Activated T-helper 1 cell treated with anti-CD3 and anti-CD28 coated beads, Interleukin-2, amount 50 U/mL, for 16 hours (primary cell): ENCODE data around the gene ATIC.
"Not testable (repeated sequence)": the region's sequence is repeated elsewhere in the genome, so short reads cannot be mapped to it uniquely, and the experiment has no call there.

Experiments used
- DNase-seq, 2 donors: peaks; one replicate each; pipeline ENCODE4 v3.0.0-alpha.2; 2020; ENCODE audit warnings: low read depth in 1 of 2, low spot score in 1 of 2

Gene ATIC

GRCh38 chr2:215311625-215312396, at the start of gene ATIC:
ATIC (plus strand) TSS chr2:215312059; CDS start chr2:215312143, 84 bp downstream.
- peak; percentile 78 to 80 for DNase-seq

GRCh38 chr2:215262303-215262702, 49.6 kb upstream of the ATIC start:
- DNase-seq = no peak

GRCh38 chr2:215262741-215263362, 49.0 kb upstream of the ATIC start:
- no peak for DNase-seq

- no peak for DNase-seq
Measured at GRCh38 chr2:215264374-215264773, 47.5 kb upstream of the ATIC start.

GRCh38 chr2:215269397-215270117, 42.3 kb upstream of the ATIC start:
- DNase-seq = peak in 1 of 2 donors; percentile 19

GRCh38 chr2:215270118-215270451, 41.8 kb upstream of the ATIC start:
- DNase-seq = no peak

- no peak for DNase-seq
Measured at GRCh38 chr2:215271446-215271845, 40.4 kb upstream of the ATIC start.

GRCh38 chr2:215272918-215273317, 38.9 kb upstream of the ATIC start:
- DNase-seq = no peak

GRCh38 chr2:215274829-215275228, 37.0 kb upstream of the ATIC start:
- no peak for DNase-seq

GRCh38 chr2:215275824-215276223, 36.0 kb upstream of the ATIC start:
- no peak for DNase-seq

DNA sequence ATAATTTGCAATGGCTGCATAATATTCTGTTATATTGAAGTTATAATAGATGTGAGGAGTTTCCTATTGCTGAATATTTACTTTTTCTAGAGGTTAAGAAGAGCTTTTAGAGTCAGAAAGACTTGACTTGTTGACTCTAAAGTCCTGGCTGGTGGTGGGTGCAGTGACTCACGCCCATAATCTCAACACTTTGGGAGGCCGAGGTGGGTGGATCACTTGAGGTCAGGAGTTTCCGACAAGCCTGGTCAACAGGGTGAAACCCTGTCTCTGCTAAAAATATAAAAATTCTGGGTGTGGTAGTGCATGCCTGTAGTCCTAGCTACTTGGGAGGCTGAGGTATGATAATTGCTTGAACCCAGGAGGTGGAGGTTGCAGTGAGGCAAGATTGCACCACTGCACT, 33.9 kb upstream of the ATIC start:
- no peak for DNase-seq

- no peak for DNase-seq
Measured at GRCh38 chr2:215280326-215280725, 31.5 kb upstream of the ATIC start.

DNA sequence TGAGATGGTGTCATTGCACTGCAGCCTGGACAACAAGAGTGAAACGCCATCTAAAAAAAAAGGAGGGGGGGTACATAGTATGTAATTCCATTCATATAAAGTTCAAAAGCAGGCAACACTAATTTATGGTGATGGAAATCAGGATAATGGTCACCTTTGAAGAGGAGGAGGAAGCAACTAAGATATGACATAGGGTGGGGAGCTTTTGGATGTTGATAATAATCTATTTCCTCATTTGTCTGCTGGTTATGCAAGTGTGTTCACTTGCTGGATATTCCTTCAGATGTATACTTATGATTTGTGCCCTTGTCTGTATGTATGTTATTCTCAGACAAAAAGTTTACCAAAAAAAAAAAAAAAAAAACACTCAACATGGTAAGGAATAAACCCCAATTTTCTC, 28.6 kb upstream of the ATIC start:
- no peak for DNase-seq

GRCh38 chr2:215286309-215286708, 25.6 kb upstream of the ATIC start:
- DNase-seq = no peak

DNA sequence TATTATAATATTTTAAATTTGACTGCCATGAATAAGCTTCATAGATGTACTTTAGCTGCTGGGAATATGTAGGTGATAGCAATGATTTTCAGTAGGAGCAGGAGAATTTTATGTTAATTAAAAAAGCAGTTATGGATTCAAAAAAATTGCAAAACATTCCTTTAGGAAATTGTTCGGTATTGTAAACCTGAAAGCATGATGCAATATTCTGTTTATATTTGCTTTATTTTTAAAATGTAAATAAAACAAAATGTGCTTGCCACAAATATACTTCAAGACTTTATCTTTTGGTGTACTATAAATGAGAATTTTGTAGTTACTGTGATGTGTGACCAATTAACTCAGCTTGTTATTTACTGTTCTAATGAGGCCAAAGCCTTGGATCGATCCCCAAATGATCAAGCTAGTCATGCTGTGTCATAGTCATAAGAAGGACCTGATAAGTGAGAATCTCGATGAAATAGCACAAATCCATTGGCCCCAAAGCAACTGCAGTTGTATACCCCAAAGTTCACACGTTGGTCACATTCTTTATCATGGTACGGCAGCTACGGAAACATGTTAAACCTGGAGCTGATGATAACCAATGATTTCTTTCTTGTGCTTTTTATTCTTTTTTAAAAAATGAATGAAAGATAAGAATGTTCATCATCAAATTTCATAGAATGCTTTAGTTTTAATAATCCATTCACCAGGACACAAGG, 23.6 kb upstream of the ATIC start:
- DNase-seq = no peak

GRCh38 chr2:215290980-215291599, 20.8 kb upstream of the ATIC start:
- DNase-seq = no peak

DNA sequence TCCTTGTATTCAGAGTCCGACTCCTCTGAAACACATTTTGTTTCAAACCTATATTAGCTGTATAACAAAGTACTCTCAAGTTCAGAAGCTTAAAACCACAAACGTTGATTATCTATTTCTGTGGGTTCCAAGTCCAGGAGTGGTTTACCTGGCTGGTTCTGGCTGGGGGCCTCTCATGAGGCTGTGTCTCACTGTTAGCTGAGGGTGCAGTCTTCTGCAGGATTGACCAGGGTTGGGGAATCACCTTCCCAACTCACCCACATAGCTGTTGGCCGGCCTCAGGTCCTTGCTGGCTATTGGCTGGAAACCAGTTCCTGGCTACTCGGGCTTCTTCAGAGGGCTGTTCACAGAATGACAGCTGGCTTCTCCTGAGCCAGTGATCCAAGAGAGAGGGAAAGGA, 18.0 kb upstream of the ATIC start:
- DNase-seq = no peak

DNA sequence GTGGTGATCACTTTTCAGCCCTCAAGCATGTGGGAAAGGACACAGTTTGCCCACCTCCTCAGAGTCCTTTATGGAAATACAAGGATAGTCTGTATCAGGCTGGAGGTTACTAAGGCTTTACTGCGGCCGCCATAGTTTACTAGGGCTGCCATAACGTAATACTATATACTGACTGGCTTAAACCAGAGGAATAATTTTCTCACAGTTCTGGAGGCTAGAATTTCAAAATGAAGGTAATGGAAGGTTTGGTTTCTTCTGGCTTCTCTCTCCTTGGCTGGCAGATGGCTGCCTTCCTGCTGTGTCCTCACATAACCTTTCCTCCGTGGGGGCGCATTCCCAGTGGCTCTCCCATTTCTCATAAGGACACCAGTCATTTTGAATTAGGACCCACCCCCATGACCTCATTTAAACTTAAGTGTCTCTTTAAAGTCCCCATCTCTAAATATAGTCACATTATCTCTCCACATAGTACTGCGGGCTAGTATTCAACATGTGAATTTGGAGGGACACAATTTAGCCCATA, 12.5 kb upstream of the ATIC start:
- no peak for DNase-seq

DNA sequence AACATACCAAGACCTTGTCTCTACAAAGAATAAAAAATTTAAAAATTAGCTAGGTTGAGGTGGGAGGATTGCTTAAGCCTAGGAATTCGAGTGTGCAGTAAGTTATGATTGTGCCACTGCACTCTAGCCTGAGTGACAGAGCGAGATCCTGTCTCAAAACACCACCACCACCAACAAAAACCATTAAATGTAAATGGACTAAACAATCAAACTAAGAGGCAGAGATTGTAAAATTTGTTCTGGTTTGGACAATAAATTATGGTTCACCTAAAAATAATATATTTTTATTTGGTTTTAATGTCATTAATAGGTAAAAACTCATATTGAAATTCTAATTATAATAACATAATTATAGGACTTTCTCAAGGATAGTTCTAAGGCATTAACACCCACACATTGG, 9.9 kb upstream of the ATIC start:
- no peak for DNase-seq

- not testable (repeated sequence) for DNase-seq
Measured at GRCh38 chr2:215311259-215311624, 617 bp upstream of the ATIC start.

DNA sequence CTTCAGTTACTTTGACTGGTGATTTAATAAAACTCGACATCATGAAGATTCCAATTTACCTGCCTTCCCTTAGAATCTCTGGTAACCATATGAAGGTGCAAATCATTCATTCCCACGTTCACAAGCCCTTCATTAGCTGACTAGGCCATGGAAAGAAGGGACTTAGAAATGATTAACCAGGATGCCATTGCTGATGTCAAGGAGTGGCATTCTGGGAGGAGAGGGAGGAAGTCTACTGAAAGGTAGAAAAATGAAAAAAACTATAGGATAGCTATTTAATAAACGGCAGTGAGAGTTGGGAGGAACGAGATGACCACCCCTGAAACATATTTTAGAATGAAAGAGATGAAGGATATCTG, 1.4 kb downstream of the ATIC start:
- DNase-seq = no peak
